Activated CD4-positive, CD25-positive, alpha-beta regulatory T cell treated with anti-CD3 and anti-CD28 coated beads, Interleukin-2, amount 50 U/mL, for 72 hours (primary cell): ENCODE data around the gene CCDC88C.
A peak's percentile ranks its signal among the peaks of the same experiment; 100 is the strongest.

Source experiments
- DNase-seq: peaks from one replicate; pipeline ENCODE4 v3.0.0; 2021

CCDC88C gene

DNA sequence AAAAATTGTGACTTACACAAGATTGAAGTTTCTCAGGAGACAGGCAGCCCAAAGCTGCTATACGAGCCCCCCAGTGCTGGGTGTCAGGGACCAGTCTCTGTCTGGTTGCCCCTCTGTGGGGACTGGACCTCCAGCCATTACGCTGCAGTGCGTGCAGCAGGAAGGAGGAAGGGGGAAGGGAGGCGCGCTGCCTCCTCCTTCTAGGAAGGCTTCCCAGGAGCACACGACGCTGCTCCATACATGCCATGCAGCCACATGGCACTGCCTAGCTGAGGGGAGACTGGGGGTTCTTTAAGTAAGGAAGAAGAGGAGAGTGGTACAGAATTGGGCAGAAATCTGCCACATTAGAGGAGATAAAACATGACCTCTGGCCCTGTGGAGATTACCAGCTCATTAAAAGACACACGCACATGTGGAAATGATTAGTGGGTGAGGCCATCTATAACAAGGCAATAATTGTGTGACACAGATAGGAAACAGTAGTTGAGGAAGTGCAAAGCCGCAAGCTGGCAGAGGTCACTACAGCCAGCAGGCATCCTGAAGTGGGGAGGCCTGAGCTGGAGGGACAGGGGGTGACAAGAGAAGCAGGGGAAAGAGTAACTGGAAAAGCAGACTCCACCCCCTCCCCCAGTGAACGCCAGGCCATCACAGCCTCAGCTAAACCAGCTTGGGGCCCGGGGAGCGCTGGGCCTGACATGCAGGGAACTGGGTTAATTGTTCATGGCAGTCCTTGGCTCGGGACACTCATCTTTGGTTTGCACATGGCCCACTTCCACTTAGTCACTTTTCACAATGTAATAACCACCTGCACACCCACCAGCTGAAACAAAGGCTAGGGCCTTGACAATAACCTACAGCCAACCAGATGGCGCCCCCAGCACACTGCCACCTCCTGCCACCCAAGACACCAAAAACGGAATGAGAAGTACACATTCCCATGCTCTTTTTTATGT, 39.6 kb downstream of the CCDC88C start:
- no peak for DNase-seq

DNA sequence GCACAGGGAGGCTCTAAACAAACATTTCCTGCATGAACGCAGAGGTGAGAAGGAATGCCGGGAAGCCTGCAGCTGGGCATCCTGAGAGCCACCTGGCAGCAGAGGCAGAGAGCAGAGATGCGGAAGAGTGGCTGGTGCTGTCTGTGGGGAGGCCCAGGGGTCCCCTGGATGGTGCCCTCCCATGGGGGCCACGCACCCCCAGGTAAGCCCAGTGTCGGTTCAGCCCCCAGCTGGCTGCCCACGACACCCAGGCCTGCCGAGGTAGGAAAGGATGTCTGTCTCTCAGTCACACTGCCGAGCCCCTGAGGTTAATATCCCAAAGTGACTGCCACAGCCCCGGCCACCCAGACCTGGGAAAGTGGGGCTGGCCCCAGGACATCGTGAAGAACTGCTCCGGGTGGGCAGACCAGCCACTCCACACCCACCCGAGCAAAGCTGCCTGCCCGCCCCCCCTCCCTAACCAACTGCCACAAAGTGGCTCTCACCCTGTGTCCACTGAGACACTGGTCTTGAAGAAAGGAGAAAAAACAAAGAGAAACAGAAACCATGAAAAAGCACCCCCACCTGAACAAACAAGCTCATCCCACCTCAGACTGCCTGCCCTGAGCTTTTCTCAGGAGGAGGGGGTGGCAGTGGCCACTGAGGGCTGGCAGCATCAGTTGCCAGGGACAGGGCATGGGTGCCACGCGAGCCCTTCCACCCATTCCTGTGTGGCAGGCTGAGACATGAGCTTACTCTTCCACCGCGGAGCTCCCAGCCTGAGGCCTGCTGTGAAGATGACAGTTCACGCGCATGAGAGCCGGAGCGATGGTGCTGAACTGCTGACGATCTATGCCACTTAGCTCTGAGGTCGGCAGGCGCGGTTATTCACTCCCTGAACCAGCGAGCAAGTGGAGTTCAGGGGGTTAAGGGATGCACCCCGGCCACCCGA, 40.8 kb downstream of the CCDC88C start:
- DNase-seq = no peak

DNA sequence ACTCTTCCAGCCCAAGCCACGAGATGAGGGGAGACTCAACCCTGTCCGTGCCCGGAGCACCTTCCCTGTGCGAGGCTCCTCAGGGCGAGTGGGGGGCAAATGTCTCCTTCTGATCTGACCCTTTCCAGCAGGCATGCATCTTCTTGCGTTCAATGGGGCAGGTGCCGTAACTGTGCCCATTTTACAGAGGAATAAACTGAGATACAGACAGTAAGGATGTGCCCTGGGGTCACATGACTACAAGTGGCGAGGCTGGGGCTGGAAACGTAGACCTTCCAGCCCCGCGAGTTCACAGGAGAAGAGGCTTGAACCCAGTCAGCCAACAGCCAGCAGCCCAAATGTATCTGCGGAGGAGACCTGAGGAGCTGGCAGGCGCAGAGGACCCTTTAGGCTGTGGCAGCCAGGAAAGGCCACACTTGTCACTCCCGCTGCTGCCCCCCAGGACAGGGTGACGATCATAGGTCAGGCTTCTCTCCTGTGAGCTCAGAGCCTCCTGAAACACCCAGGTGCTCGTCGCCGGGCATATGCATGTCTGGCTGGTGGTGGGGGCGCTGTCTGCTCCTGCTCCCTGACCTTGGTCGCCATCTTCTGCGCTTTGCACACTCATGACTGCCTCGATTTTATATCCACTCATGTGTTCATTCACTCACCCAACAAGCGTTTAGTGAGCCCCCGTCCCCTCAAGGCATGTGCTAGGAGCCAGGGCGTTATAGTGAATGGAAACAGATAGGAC, 41.7 kb downstream of the CCDC88C start:
- no peak for DNase-seq

DNA sequence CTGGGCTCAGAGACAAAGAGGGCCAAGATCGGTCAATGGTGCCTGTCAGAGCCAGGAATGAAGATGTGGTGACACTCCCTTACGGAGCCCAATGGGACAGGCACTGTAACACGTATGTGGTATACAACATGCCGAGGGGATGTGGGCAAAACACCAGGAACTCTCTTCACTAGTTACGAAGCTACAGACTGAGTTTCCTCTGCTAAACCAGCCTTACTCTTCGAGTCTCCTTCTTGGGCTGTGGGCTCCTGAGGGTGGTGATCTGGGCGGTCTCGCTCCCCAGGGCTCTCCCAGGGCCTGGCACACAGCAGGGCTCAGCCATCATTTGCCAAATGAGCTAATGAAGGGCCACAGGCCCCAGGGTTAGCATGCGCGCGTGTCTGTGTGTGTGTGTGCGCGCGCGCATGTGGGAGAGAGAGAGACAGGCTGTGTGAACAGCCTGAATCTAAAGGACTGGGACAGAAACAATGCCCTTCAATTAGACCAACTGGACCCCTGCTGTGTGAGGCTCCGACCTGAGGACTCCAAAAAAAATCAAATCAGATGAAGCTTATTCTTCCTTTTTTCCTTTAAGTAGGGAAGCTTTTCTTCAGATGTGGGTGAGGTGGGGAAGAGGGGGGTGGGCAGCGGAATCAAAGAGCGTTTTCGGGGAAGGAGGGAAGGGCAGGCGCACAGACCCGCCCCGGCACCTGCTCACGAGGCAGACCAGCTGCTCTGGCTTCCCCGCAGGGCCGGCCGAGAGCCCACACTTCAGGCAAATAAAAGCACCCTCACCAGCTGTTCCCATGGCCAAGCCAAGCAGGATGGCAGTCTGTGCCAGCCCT, 42.5 kb downstream of the CCDC88C start:
- no peak for DNase-seq

DNA sequence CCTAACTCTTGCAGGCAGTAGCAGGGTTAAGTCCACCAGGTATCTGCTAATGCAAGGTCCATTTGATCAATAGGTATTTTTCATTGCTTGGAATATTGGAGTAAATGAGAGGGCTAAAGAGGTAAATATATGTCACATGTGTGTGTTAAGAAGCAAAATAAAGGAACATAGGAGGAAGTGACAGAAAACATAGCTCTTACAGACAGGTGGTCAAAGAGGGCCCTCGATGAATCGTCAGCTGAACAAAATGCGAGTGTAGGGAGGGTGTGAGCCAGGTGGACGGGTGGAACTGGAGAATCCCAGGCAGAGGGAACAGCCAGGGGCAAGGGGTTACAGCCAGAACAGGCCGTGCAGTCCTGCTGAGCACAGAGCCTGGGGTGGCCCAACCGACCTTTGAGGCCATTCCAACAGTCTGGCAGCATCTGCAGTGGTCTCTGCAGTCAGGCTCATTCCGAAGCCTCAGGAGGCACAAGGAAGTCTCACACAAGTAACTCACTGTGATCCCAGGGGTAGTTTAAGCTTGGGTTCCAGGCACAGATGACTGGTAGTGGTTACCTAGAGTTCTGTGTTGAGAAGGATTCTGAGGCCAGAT, 43.2 kb downstream of the CCDC88C start:
- DNase-seq = no peak

DNA sequence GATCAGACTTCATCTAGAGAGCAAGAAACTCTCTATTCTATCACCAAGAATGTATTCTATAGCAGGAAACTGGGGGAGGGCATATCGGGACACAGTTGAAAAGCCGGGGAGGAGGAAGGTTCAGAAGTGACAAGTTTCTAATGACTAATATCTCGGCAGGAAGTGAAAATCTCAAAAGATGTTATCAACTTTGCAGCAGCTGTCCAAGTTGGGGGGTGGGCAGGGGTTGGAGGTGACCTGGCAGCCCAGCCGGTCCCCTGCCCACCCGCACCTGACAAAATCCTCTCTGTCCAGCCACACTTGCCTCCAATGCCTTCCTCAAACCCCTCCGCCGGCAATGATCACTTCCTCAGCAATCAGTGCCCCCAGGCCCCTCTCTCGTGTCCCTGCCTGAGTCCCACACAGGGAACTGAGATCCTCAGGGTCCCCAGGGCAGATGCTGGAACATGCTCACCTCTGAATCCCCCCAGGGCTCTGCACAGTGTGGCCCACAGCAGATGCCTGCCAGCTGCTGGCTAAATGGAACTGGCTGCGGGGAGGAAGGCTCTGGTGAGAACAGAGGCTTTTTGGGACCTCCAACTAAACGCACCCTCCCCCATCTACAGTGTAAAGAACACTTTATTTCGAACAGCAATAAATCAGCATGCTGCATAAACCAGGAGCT, 43.9 kb downstream of the CCDC88C start:
- DNase-seq = no peak

DNA sequence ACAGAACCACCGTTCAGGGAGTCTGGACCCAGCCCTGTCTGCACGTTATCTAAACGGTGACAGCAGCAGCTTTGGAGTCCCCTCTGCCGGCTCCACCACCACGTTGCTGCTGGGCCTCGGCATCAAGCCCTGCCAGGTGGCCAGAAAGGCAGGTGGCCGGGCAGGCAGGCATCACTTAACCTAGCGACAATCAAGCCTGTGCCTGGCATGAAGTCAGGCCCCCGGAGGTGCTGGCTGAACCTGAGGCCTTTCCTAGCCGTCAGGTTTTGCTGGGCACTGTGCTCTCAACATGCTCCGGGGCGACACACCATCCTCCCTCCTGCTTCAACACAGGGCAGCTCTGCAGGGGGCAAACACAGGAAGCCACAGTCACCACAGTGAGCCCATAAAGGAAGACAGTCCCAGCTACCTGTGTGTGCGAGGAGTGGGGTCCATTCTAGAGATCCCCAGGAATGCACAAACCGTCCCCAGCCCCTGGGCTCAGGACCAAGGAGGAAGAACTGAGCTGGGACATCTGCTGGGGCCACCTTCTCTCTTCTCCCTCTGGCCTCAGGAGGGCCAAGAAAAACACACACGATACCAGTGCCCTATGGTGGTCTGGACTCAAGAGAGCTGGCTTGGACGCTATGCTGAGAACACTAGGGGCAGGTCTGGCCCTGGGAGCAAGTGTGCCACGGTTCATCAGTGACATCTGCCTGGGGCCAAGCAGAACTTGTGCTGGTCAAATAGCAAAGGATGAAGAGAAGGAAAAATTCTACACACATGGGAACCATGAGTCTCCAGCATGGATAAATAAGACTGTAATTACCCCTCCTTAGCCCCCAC, 44.7 kb downstream of the CCDC88C start:
- no peak for DNase-seq

DNA sequence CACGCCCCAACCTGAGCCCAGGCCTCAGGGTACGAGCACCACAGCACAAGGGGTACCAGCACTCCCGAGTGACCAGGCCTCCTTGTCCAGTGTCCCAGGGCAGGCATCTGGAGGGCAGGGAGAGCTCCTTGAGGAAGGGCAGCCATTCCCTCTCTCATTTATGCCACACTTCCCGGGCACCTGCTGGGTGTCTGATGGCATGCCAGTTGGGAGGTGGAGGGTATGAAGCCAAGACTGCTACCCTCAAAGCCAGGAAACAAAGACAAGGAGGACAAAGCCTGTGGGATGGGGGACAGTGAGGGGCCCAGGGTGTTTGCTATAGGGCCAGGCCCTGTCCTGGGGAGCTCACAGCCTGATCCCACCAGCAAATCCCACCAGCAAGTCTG, 45.6 kb downstream of the CCDC88C start:
- DNase-seq = no peak

DNA sequence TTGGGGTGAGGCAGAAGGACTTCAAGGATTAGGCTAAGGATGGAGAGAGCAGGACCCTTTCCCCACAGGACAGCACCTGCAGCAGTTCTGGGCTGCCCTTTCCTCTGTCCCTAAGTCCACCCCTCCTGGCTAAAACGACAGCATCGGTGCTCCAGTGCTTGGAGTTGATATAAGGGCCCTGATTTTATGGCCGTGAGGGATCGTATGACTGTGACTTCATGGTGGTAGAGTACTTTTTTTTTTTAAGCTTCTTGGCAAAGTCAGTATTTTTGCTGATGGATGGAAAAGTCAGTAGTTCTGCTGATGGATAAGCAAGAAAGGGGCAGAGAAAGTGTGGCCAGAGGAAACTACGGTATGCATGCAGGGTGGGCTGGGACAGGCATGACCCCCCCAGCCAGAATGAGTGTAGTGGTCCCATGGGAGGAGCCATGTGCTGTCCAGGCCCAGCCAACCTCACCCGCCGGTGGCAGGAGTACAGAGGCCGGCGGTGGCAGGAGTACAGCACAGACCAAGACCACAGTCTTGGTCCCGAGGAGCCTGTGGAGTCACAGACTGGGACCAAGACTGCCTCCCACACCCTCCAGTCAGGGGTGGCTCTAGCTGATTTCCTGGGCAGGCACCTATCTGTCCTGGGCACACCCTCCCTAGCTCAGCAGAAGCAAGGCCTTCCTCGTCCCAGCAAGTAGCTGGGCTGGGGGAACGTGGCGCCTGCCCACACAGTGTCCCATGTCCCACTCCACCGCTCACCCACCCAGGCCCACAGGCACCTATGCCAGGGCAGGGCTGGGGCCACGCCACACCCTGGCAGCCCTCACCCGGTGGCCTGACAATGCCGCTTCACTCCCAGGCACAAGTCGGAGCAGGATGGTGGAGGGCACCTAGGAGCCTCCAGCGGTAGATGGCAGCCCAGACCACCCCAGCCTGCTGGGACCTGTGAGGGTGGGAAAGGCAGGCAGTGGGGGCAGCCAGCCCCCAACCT, 46.3 kb downstream of the CCDC88C start:
- DNase-seq = no peak

DNA sequence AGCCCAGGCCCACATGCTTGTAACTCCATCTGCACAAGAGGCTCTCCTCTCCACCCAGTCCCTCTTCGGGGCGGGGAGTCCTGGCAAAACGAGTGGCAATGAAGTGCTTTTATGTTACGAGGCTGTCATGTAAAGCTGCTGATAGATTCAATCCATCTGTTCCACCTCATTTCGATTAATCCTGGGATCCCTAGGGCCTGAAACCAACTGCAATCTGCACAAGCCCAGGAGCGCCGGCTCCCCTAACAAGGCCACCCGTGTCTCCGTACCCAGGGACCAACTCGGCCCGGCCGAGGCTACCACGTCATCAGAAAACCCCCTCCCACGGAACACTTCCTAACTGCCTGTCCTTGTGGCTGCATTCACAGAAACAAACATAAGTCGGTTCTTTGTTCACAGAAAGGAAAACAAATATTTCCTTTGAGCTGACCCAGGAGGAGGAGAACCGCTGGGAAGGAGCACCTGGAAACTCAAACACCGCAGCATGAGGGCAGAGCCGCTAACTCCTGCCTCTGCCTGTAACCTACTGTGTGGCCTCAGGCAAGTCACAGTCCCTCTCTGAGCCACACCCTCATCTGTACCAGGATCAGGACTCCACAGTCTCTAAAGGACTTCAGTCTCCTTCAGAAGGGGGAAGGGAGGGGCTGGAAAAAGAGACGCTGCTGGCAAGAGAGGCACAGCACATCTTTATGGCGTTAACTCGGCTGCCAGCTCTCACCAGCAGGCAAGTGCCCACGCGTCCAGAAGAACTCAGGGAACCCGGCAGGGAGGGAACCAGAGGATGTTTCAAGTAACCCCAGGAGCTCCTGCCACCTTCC, 47.8 kb downstream of the CCDC88C start:
- no peak for DNase-seq

DNA sequence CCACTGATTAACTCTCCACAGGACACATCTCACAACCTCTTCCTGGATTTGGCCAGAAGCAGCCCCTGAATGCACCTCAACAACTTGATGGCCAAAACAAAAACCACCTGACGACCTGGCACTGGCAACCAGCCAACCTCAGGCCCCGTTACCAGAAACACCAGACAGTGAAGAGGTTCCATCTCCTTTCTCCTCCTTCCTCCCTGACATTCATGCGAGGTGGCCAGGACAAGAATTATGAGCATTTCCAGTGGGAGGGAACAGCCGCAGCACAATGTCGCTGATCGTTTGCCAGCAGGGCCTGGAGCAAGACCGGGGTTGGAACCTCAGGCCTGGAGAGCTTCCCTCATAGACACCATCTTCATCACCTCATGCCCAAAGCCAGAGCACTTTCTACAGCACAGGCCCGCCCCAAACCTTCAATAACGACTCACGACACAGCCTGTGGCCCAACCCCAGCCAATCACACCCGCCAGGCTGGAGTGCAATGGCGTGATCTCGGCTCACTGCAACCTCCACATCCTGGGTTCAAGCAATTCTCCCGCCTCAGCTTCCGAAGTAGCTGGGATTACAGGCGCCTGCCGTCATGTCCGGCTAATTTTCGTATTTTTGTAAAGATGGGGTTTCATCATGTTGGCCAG, 48.7 kb downstream of the CCDC88C start:
- no peak for DNase-seq

DNA sequence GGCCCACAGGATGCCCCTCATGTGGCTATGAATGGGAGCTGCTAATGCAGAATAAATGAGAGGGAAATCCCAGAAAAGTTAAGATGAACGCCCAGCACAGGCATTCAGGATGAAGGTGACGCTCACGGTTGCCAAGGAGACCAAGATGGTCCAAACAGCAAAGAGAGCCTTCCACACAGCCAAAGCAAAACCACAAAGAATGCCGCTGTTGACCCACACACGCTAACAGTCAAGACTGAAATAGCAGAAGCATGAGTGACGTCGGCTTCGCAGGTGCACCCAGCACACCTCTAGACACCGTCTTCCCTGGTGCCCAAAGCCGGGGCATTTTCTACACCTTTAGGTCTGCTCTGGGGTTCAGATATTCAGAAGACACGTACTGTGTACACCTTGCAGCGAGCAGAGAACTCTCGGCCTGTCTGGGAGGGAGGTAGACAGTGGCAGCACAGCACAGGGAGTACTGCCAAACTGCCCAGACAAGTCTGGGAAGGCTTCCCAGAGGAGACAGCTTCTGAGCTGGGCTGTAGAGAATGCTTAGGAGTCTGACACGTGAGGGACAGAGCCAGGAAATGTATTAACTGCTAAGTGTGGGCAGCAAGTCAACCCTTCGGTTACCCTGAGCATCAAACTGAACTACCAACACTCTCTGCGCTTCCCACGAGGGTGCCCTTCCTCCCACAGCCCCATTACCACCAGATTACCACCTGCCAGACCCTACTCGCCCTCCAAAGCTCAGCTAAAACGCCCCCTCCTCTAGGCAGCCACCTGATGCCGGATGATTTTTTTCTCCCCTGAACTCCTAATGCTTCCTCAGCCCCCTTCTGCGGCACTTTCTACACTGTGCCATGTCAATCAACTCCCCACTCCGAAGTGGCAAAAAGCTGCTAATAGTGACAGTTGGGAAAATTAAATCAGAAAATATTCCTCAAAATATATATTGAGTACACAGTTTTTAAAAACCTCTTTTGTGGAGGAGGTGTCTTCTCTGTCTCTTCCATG, 50.1 kb downstream of the CCDC88C start:
- peak; percentile 64 for DNase-seq

DNA sequence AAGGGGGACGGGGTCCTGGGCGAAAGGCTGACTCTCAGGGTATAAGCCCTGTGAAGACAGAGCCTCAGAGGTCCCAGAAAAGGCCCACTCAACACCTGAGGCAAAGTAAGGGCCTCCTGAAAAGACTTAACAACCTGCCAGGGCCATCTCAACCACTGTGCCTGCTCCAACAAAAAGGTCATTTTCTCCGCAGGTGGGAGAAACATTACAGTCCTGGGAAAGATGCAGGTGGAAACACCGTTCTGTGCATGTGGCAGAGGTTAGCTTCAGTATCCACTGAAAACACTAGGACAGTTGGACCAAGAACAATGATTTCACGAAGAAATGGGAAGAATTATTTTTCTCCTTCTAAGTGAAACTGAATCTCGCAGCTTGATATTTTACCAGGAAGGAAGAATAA, 50.9 kb downstream of the CCDC88C start:
- no peak for DNase-seq

DNA sequence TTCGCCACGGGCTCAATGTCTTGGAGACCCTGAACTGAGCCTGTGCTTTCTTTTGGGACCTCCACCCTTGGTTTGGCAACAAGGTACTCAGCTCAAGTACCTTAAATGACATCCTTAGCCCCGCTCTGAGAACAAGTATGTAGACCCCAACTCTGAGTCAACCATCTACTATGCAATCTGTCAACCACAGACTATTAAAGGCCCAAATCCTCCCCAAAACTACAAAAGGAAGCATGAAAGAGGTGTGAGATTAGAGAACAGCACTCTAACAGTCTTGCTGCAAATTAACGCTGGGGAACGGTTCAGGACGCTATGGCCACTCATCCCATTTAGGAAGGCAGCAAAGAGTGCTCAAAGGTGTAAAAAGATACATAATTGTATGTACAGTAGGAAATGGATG, 52.1 kb downstream of the CCDC88C start:
- no peak for DNase-seq

DNA sequence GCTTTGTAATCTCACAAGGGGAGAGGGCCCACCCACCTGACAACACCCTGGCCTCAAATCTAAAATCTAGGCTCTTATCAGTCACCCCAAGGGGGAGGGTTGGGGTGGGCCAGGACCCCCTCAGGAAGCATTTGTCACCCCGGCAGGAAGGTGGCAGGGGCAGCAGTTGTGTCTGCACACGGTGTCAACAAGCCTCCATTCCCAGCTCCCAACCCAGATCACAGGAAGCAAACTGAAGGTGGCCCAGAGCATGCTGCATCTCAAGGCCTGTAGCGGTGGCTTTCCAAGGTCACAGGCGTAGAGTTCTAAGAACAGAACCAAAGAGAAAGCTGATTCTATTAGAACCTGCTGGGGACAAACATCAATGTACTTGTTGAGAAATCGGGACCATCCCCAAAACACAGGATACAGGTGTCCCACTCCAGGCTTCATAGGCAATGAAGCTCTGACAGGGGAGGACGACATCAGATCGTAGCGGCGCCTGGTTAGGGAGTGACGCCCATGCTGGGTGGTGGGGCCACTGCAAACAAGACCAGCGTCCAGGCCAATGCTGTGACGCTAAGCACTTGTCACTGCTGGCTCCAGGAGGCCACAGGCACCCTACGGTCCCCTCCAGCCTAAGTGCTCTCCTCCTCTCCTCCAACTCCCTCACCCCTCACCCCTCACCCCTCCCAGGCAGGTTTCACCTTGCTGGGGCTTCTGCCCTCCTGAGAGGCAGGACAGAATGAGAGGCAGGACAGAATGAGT, 52.9 kb downstream of the CCDC88C start:
- no peak for DNase-seq
